Measurements from ENCODE around the gene MYO3B. TPM values are rescaled to one million over a fixed set of nuclear protein-coding genes. Genes with fewer than 3 reads are reported as not detected.

MYO3B gene
- total RNA-seq, 1 donor = 0.09 TPM

- H3K4me3 ChIP-seq (ENCODE audit: low read depth, low read length) = no peak overlapping the region
Measured at GRCh38 chr2:170434900-170435621, 257.1 kb downstream of the MYO3B start.

DNA sequence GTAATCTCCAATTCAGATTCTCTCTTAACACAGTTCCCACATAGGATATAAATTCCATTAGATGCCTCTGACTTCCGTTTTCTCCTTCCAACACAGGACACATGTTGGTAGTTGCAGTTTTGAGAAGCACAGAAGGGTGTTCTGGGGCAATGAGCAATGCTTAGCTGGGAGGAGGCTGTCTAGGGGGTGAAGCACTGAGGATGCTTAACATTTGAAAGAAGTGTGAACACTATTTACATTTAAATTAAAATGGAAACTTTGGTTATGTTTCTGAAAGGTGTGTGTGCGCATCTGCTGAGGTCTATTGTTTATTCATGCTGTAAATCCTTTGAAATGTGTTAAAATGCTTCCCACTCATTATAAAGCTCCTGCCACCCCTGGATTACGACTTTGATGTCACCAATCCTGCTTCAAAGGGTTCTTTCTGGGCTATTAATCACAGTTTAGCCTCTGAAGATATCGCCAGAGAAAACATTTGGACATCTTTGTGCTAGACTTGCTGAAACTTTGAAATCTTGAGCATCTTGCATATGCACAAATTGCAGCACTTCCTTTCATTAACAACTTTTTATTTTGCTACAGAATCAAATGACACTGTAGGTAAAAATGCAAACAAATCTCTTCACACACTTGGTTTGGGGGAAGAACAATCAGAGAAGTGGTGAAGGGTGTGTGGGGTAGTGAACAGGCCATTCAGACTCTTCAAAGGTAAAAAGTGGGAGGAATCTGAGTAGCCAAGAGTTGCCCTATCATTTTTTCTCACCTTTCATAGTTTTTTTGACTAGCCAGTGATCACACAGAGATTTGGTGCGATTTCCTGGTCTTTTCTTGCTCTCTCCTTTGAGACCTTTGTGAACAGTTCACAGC is 258.4 kb downstream of the MYO3B start:
- TF ChIP-seq CTCF (IDR thresholded peaks at IDR 0.05; ENCODE audit: insufficient read depth, low read length) = no peak
- no peak for DNase-seq (ENCODE audit: low read depth)
- H3K4me3 ChIP-seq (ENCODE audit: low read depth, low read length) = no peak overlapping the region

More at GRCh38 chr2:170434900-170435621, 257.1 kb downstream of the MYO3B start:
- DNase-seq (ENCODE audit: low read depth) = no peak
- no peak for TF ChIP-seq CTCF (IDR thresholded peaks at IDR 0.05; ENCODE audit: insufficient read depth, low read length)

DNA sequence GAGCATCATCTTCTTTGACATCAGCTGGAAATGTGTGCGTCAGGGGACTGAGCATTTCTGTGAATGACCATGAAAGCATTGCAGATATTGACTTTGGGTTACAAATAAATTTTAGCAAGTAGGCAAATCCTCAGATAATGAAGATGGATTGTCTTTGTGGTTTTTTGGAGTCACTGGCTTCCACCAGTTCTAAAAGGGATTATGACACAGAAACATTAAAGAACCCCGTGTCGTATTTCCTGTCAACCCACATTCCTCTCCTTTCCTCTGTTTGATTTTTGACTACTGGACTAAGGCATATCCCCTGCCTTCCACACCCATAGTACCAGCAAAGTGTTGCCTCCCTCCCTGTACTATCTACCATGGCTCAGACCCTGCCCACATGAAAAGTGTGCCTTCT is 268.1 kb downstream of the MYO3B start:
- TF ChIP-seq CTCF (IDR thresholded peaks at IDR 0.05; ENCODE audit: insufficient read depth, low read length) = no peak
- H3K4me3 ChIP-seq (ENCODE audit: low read depth, low read length) = no peak overlapping the region
- DNase-seq (ENCODE audit: low read depth) = no peak

- DNase-seq (ENCODE audit: low read depth) = no peak
- H3K4me3 ChIP-seq (ENCODE audit: low read depth, low read length) = no peak overlapping the region
- TF ChIP-seq CTCF (IDR thresholded peaks at IDR 0.05; ENCODE audit: insufficient read depth, low read length) = no peak
Measured at GRCh38 chr2:170449034-170449433, 271.1 kb downstream of the MYO3B start.

- TF ChIP-seq CTCF (IDR thresholded peaks at IDR 0.05; ENCODE audit: insufficient read depth, low read length) = no peak
- DNase-seq (ENCODE audit: low read depth) = no peak
- no peak overlapping the region for H3K4me3 ChIP-seq (ENCODE audit: low read depth, low read length)
Measured at GRCh38 chr2:170454471-170455372, 276.8 kb downstream of the MYO3B start.

All from fibroblast of the aortic adventitia (primary cell).